ENCODE data around the gene ARSA.
A peak's percentile ranks its signal among the peaks of the same experiment; 100 is the strongest.

The ARSA gene

DNA sequence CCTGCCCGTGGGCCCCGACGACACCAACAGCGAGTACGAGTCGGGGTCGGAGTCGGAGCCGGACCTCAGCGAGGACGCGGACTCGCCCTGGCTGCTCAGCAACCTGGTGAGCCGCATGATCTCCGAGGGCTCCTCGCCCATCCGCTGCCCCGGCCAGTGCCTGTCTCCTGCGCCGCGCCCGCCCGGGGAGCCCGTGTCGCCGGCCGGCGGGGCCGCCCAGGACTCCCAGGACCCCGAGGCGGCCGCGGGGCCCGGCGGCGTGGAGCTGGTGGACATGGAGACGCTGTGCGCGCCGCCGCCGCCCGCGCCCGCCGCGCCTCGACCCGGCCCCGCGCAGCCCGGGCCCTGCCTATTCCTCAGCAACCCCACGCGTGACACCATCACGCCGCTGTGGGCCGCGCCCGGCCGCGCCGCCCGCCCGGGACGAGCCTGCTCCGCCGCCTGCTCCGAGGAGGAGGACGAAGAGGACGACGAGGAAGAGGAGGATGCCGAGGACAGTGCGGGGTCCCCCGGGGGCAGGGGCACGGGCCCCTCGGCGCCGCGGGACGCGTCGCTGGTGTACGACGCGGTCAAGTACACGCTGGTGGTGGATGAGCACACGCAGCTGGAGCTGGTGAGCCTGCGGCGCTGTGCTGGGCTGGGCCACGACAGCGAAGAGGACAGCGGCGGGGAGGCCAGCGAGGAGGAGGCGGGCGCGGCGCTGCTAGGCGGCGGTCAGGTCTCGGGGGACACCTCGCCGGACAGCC lies 23.5 kb downstream of the ARSA start:
- TF ChIP-seq, protein P1, sequence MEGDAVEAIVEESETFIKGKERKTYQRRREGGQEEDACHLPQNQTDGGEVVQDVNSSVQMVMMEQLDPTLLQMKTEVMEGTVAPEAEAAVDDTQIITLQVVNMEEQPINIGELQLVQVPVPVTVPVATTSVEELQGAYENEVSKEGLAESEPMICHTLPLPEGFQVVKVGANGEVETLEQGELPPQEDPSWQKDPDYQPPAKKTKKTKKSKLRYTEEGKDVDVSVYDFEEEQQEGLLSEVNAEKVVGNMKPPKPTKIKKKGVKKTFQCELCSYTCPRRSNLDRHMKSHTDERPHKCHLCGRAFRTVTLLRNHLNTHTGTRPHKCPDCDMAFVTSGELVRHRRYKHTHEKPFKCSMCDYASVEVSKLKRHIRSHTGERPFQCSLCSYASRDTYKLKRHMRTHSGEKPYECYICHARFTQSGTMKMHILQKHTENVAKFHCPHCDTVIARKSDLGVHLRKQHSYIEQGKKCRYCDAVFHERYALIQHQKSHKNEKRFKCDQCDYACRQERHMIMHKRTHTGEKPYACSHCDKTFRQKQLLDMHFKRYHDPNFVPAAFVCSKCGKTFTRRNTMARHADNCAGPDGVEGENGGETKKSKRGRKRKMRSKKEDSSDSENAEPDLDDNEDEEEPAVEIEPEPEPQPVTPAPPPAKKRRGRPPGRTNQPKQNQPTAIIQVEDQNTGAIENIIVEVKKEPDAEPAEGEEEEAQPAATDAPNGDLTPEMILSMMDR (IDR thresholded peaks at IDR 0.05; ENCODE audit: insufficient read depth, low read length, missing control alignments) = no peak

DNA sequence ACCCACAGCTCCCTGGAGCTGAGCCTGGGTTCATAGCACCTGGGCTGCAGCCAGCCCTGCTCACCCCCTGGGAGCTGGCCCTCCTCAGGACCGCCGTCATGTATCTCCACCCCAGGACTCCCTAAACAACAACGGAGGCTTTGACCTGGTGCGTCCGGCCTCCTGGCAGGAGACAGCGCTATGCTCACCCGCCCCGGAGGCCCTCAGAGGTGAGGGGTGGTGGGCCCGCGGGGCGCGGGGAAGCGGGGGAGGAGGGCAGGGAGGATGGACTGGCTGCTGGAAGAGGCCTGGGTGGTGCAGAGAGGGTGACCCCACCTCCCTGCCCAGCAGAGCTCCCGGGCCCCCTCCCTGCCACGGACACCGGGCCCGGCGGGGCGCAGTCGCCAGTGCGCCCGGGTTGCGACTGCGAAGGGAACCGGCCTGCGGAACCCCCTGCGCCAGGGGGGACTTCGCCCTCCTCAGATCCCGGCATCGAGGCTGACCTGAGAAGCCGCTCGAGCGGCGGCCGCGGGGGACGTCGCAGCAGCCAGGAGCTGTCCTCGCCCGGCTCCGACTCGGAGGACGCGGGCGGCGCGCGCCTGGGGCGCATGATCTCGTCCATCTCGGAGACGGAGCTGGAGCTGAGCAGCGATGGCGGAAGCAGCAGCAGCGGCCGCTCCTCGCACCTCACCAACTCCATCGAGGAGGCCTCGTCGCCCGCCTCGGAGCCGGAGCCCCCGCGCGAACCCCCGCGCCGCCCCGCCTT lies 24.3 kb downstream of the ARSA start:
- ChIA-PET CTCF (interaction anchor here (1.1 kb wide), 1 partner anchor 78 kb away, joined by 3 read pairs; the partner anchor contains the start of gene SCO2), POLR2A (interaction anchor here (0.6 kb wide), 1 partner anchor 88 kb away, joined by 3 read pairs; no protein-coding TSS in a partner anchor)
- no peak overlapping the region for H3K4me3 ChIP-seq (ENCODE audit: low read depth, low read length)
- TF ChIP-seq, protein P1 (IDR thresholded peaks at IDR 0.05; ENCODE audit: insufficient read depth, low read length, missing control alignments) = no peak
- DNase-seq (ENCODE audit: low read depth, low spot score) = no peak

More for the DNA sequence above, 23.5 kb downstream of the ARSA start:
- H3K4me3 ChIP-seq (ENCODE audit: low read depth, low read length) = no peak overlapping the region
- no peak for DNase-seq (ENCODE audit: low read depth, low spot score)
- POLR2A ChIA-PET = no interaction called here
- CTCF ChIA-PET = interaction anchor here (1.1 kb wide), 1 partner anchor 79 kb away, joined by 3 read pairs; the partner anchor contains the start of gene SCO2

DNA sequence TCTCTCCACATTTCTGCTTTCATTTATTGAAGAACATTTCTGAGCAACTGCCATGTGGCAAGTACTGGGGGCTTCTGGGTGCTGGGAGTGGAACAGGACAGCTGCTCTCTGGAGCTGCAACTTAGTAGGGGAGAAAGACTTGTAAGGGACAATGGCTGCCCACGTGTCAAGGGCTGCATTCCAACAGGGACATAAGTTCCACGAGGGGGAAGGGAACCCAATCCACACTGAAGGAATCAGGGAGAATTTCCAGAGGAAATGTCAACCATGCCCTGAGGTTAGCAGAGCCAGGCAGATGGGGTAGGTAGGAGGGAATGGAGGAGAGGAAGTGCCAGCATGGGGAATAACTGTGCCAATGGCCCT lies 25.6 kb downstream of the ARSA start:
- TF ChIP-seq, protein P1 (IDR thresholded peaks at IDR 0.05; ENCODE audit: insufficient read depth, low read length, missing control alignments) = no peak
- no peak overlapping the region for H3K4me3 ChIP-seq (ENCODE audit: low read depth, low read length)
- no peak for DNase-seq (ENCODE audit: low read depth, low spot score)
- POLR2A ChIA-PET = no interaction called here
- CTCF ChIA-PET = interaction anchor here (1.1 kb wide), 1 partner anchor 19 kb away, joined by 5 read pairs; no protein-coding TSS in a partner anchor

DNA sequence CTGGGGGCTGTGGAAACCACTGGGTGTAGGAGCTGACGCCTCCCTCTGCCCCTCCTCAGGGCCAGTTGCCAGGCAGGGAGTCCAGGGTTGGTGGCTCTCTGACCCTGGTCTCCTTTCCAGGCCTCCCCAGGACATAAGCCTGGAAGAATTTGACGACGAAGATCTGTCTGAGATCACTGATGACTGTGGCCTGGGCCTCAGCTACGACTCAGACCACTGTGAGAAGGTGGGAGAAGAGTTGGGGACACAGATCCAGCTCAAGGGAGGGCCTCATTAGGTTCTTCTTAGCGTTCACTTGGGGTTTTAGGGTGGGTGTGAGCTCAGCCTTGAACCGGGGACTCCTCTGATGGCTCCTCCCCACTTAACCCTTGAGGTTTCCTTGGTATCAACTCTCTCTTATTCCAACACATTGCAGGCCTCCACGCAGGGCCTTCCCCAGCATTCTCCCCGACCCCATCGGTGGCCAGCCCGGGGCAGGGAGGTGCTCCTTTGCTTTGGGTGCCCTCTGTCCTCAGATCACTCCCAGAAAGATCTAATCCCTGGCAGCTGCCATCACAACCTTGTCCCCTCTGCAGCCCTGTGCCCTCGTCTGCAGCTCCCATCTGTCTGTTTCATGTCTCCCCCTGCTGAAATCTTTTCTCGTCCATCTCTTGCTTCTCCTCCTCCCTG lies 26.1 kb downstream of the ARSA start:
- DNase-seq (ENCODE audit: low read depth, low spot score) = no peak
- POLR2A ChIA-PET = no interaction called here
- TF ChIP-seq, protein P1 (IDR thresholded peaks at IDR 0.05; ENCODE audit: insufficient read depth, low read length, missing control alignments) = no peak
- CTCF ChIA-PET = interaction anchor here (1.0 to 1.1 kb wide), 2 partner anchors 19 to 39 kb away, joined by 5 read pairs; no protein-coding TSS in a partner anchor
- H3K4me3 ChIP-seq (ENCODE audit: low read depth, low read length) = no peak overlapping the region

DNA sequence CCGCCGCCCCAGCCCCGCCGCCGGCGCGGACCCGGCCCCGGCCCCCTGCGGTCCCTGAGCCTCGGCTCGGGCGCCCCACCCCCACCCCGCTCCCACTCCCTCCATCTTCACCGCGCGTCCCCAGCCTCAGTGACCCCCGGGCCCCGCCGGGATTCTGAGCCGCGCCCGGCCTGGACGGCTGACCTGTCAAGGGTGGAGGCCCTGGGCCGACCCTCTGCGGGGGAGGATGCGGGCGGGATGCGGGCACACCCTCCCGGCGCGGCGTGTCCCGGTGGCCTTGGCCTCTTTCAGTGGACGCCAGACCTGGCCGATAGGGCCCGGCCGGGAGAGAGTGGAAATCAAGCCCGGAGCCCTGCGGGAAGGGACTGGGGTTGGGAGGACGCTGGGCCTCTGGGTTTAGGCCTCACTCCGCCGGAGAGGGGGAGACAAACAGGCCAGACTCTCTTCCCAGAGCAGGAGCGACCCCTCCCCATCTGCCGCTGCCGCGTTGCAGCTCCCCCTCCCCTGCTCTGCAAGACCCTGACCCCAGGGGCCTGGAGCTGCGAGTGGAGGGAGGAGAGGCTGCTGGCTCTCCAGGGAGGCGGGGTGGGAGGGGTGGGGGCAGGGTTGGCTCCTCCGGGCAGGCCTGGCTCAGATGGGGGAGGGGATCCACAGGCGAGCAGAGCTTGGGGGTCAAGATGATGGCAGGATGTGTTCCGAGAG lies 26.8 kb downstream of the ARSA start:
- ChIA-PET POLR2A (no interaction called here), CTCF (interaction anchor here (1.0 to 1.1 kb wide), 2 partner anchors 20 to 38 kb away, joined by 5 read pairs; no protein-coding TSS in a partner anchor)
- TF ChIP-seq, protein P1 (IDR thresholded peaks at IDR 0.05; ENCODE audit: insufficient read depth, low read length, missing control alignments) = no peak
- H3K4me3 ChIP-seq (ENCODE audit: low read depth, low read length) = peak overlapping the region; percentile 3; the same call in 1 of the 2 replicates
- DNase-seq (ENCODE audit: low read depth, low spot score) = no peak

All from AG04449 (cell line).